Upper lobe of right lung (tissue), 1 donor: ENCODE measurements around the gene THEMIS2. TPM values are rescaled to one million over a fixed set of nuclear protein-coding genes. Genes with fewer than 3 reads are reported as not detected.
"Not testable (repeated sequence)": the region's sequence is repeated elsewhere in the genome, so short reads cannot be mapped to it uniquely, and the experiment has no call there.

Experiments used
- ATAC-seq: fragments of 200-7000 bp; cut with Tn5 transposase; one replicate; pipeline ENCODE4 v1.9.1; 2020; ENCODE audit warnings: mild to moderate bottlenecking, moderate library complexity
- DNase-seq: peaks from one replicate; pipeline ENCODE4 v3.0.0-alpha.2; 2020
- H3K27ac ChIP-seq: fragments of 200-600 bp; one replicate; pipeline ENCODE4 v1.8.0; 2022
- H3K27me3 ChIP-seq: fragments of 200-600 bp; one replicate; pipeline ENCODE4 v1.8.0; 2022; ENCODE audit warnings: mild to moderate bottlenecking
- H3K36me3 ChIP-seq: fragments of 200-600 bp; one replicate; pipeline ENCODE4 v1.8.0; 2022
- H3K4me1 ChIP-seq: fragments of 200-600 bp; one replicate; pipeline ENCODE4 v1.8.0; 2022
- H3K4me3 ChIP-seq: fragments of 200-600 bp; one replicate; pipeline ENCODE4 v1.8.0; 2022; ENCODE audit warnings: mild to moderate bottlenecking
- H3K9me3 ChIP-seq: fragments of 200-600 bp; one replicate; pipeline ENCODE4 v1.8.0; 2022
- CTCF ChIP-seq: fragments of 200-600 bp; IDR thresholded peaks from one replicate; pipeline ENCODE4 v1.8.0; 2022; ENCODE audit warnings: antibody characterized with exemption
- intact Hi-C: fragments of 100-400 bp; cut with DNase I; formaldehyde crosslinking; loops from one replicate; pipeline ENCODE4 v1.11.0; 2022
- long read RNA-seq: library from polyadenylated mRNA; unstranded; transcript quantifications from one replicate; pipeline ENCODE4 v2.0.0, GENCODE V29; 2021
- total RNA-seq: library from RNA; stranded (reverse); fragmentation: NEBNext Ultra II Directional; extraction: Animal tissue kit (Norgen Biotek cat#: 25700); gene quantifications from one replicate; pipeline ENCODE4 v1.2.1, GENCODE V29; 2021
- donor health status: DM: no; HTN: yes; CAD: no; lungs with severe emphysema.

Gene THEMIS2
- total RNA-seq = 89.6 TPM
- long read RNA-seq, transcript THEMIS2-204 (4 exons, 1,082 nt) = minor isoform, 9 of 202 reads
- long read RNA-seq, transcript THEMIS2-202 (6 exons, 2,687 nt) = major isoform, 97 of 202 reads
- long read RNA-seq, partial matches to known transcripts = 62 of 202 reads
- long read RNA-seq, other reads (novel, unspliced or antisense) = 27 of 202 reads

GRCh38 chr1:27872059-27872801 lies at the start of gene THEMIS2:
Gene THEMIS2, plus strand, starts transcription at chr1:27872544. Its CDS starts 28 bp downstream, at chr1:27872572.
- H3K27ac ChIP-seq = peak within 1 kb of the TSS; percentile 85
- H3K36me3 ChIP-seq = peaks cover 9% of the 10 kb centered on the region
- DNase-seq = peak; percentile 88
- peak; percentile 84 for ATAC-seq
- H3K4me1 ChIP-seq = peaks cover 24% of the 10 kb centered on the region
- H3K9me3 ChIP-seq = no peaks in the 10 kb centered on the region
- H3K27me3 ChIP-seq = no peaks in the 10 kb centered on the region
- intact Hi-C loops = no loop called here
- peak within 1 kb of the TSS; percentile 75 for H3K4me3 ChIP-seq
- TF ChIP-seq CTCF = no peak

- no peak for TF ChIP-seq CTCF
- peaks cover 61% of the 10 kb centered on the region for H3K36me3 ChIP-seq
These were observed 48.6 kb upstream of the THEMIS2 start for GRCh38 chr1:27823784-27824183.

DNA sequence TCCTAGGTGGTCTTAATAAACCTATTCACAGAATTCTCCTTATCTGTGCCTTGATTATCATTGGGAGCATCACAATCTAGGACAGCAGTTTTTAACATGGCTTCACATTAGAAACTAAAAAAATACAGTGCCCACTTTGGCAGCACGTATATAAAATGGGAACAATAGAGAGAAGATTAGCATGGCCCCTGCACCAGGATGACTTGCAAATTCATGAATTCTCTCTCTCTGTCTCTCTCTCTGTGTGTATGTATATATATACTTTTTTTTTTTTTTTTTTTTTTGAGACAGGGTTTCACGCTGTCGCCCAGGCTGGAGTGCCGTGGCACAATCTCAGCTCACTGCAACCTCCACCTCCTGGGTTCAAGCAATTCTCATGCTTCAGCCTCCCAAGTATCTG lies 47.9 kb upstream of the THEMIS2 start:
- DNase-seq (no peak), ATAC-seq (no peak)
- intact Hi-C loops = no loop called here
- Histone ChIP-seq H3K27me3 (no peaks in the 10 kb centered on the region), H3K36me3 (peaks cover 55% of the 10 kb centered on the region), H3K4me1 (no peaks in the 10 kb centered on the region), H3K4me3 (no peak overlapping the region), H3K27ac (no peak overlapping the region), H3K9me3 (no peaks in the 10 kb centered on the region)
- no peak for TF ChIP-seq CTCF

More at GRCh38 chr1:27823784-27824183, 48.6 kb upstream of the THEMIS2 start:
- Histone ChIP-seq H3K27me3 (no peaks in the 10 kb centered on the region), H3K9me3 (no peaks in the 10 kb centered on the region), H3K27ac (no peak overlapping the region), H3K4me3 (no peak overlapping the region), H3K4me1 (no peaks in the 10 kb centered on the region)
- DNase-seq (no peak), ATAC-seq (no peak)
- intact Hi-C loops = no loop called here

GRCh38 chr1:27829339-27829960 lies 42.9 kb upstream of the THEMIS2 start:
- H3K27me3 ChIP-seq, H3K9me3 ChIP-seq, DNase-seq: not testable (repeated sequence)

DNA sequence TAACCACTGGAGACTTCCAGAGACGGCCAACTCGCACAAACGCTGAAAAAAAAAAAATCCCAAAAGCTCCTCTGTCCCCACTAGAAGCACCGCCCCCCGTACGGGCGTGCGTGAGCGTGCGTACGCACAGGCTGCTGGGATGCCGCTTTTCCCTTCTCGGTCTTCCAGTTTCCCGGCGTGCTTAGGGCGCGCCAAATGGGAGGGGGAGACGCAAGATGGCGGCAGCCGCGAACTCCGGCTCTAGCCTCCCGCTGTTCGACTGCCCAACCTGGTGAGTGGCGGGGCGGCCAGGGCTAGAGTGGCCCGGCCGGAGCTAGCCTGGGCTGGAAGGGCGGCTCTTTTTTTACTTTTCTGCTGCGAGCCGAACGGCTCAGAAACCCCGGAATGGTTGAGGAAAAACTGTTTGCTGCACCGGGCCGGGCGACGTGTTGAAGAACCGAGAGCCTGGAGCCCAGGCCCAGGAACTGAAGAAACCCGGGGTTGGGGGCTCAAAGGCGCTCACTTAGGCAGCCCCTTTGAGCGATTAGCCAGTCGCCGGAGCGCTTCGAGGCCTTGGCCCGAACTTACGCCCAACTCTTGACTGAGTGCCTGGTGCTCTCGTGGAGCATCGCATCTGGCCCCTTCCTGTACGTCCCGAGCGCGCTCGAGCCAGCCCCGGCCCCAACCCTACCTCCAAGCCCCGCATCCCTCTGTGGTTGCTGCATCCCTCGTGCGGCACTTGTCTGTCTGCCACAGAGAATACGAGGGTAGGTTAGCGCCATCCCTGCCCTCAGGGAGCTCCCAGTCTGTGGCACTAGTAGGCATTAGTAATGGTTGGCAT lies 41.5 kb upstream of the THEMIS2 start, which contains the start of gene PPP1R8:
Gene PPP1R8 (plus strand): TSS at position 162 of the 820 bp plus-strand sequence. CDS start 54 bp downstream, at position 216.
- H3K4me3 ChIP-seq = peak within 1 kb of the TSS; percentile 98
- peak within 1 kb of the TSS; percentile 90 for H3K27ac ChIP-seq
- intact Hi-C loops = no loop called here
- DNase-seq (peak; percentile 96), ATAC-seq (peak; percentile 100)
- H3K36me3 ChIP-seq = peaks cover 15% of the 10 kb centered on the region
- H3K4me1 ChIP-seq = peaks cover 13% of the 10 kb centered on the region
- no peaks in the 10 kb centered on the region for H3K9me3 ChIP-seq
- H3K27me3 ChIP-seq = no peaks in the 10 kb centered on the region
- no peak for TF ChIP-seq CTCF

More at GRCh38 chr1:27829339-27829960, 42.9 kb upstream of the THEMIS2 start:
- Histone ChIP-seq H3K36me3 (peaks cover 24% of the 10 kb centered on the region), H3K4me1 (peaks cover 13% of the 10 kb centered on the region)
- ATAC-seq, H3K4me3 ChIP-seq, H3K27ac ChIP-seq, intact Hi-C loops: not testable (repeated sequence)
